NCI-H345 treated with DMSO at 0.1 percent for 48 hours (cell line): ENCODE measurements around the gene ZNF532.
"Not testable (repeated sequence)": the region's sequence is repeated elsewhere in the genome, so short reads cannot be mapped to it uniquely, and the experiment has no call there.

ENCODE experiments used
- DNase-seq: peaks from one replicate; lab custom pipeline; 2025; ENCODE audit not compliant: unreplicated experiment; lab: John Stamatoyannopoulos, UW

The ZNF532 gene

DNA sequence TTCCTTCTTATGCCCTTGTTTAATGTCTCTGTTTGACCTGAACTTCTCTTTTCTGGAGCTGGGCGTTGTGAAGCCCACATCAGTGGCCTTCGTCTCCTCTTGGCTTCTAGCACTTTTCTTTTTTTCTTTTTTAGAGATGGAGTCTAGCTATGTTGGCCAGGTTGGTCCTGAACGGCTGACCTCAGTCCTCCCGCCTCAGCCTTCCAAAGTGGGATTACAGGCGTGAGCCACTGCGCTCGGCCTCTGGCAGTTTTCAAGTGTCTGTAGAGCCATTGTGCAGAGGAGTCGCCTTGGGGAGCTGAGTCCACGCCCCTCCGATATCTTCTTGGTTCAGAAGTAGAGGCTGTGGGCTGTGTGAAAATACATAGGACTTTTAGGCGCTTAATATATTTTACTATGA lies 36.5 kb downstream of the ZNF532 start:
- no peak for DNase-seq

GRCh38 chr18:58901783-58902182 lies 37.1 kb downstream of the ZNF532 start:
- DNase-seq = no peak

- DNase-seq = no peak
These were observed 38.3 kb downstream of the ZNF532 start for GRCh38 chr18:58902961-58903360.

DNA sequence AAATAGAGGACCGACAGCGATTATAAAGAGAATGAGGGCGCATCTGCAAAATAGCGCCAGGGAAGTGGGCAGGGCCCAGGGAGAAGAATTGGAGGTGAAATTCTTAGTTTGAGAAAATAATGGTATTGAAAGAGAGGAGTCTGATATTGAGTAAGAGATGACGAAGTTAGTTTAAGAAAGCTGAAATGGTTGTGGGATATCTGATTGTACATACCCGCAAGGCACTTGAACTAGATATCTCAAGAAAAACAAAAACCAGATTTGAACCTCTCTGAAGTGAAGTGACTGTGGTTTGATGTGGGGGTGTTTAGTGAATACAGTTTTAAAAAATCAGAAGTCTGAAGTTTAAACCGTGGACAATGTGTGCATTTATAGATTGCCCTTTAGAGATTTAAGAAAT lies 38.9 kb downstream of the ZNF532 start:
- DNase-seq = no peak

DNA sequence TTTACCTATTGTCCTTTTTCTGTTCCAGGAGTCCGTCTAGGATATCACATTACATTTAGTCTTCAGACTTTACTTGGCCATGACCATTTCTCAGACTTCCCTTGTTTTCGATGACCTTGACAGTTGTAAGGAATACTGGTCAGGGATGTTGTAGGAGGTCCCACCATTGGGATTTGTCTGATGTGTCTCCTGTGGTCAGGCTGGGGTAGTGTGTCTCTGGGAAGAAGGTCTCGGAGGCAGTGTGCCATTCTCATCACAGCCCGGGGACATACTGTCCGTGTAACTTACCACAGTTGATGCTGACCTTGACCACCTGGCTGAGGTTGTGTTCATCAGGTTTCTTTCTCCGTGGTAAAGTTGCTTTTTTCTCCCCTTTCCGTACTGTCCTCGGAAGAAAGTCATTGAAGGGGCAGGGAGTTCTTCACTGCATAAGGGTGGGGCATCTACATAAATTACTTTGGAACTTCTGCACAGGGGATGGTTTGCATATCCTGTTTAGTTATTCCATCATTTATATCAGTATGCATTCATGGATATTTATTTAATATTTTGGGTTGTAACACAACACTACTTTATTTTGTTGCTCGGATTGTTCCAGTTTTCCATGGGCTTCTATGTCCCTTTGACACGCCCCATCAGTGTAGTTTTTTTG lies 41.2 kb downstream of the ZNF532 start:
- no peak for DNase-seq

- DNase-seq = no peak
These were observed 43.3 kb downstream of the ZNF532 start for GRCh38 chr18:58908006-58908405.

DNA sequence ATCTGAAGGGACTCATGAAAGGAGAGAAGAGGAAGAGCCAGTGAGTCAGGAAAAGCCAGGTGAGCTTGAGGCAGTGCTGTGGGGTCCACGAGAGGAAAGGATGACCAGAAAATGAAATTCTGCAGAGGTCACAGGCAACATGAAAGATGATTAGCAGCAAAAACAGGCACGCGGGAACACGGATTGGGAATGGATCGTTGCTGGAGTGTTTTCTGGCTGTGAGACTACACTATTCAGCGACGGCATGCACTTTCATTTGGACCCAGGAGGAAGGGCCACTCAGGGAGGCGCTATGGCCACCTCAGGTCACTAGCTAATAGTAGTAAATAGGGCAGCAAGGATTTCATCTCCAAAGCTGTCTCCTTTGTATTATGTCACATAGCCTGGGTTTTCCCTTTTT lies 44.8 kb downstream of the ZNF532 start:
- DNase-seq = no peak

DNA sequence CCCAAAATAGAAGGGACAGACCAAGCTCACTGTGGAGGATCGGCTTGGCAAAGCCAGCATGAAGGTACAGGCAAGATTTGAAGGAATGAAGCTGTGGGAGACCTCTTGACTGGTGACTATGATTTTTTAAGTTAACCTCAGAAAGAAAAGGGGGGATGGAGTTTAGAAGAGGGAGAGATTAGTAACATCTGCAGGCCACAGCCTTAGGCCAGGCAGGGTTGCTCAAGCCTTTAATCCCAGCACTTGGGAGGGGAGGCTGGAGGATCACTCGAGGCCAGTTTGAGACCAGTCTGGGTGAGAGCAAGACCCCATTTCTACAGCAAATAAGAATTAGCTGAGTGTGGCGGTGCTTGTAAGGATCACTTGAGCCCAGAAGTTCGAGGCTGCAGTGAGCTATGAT lies 46.6 kb downstream of the ZNF532 start:
- DNase-seq = no peak

DNA sequence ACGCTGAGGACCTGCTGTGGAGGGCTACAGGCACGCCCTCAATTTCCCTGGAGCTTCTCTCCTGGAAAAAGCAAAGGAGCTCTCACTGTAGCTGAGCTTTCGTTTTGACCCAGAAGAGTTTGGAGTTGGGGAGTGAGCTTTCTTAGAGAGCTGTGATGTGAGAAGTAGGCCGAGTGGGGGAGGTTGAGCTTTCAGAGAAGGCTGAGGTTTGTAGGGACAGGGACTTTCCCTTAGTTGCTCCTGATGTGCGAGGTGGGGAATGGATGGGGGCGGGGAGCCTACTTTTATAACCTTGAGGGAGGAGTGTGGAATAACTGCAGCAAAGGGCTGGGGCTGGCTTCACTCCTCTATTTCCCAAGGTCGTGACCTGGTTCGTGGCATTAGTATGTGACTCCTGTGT lies 47.1 kb downstream of the ZNF532 start:
- DNase-seq = no peak

- DNase-seq = no peak
These were observed 50.5 kb downstream of the ZNF532 start for GRCh38 chr18:58915006-58915799.

DNA sequence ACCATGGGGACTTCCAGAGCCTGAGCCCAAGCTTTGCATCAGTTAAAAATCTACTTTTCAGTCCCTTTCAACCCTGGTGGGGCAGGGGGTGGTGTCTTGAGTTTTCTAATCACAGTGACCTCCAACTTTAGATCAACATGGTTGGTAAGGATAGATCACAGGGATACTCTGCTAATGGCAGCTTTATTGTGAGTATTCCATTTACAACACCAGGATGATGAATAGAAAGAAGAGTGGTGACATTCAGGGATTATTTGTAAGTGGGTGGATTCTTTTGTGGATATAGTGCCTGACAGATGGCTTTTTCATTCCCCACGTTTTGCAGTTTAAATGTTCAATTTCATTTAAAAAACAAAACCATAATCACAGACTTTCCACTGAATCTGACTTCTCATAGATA lies 51.3 kb downstream of the ZNF532 start:
- DNase-seq = no peak

DNA sequence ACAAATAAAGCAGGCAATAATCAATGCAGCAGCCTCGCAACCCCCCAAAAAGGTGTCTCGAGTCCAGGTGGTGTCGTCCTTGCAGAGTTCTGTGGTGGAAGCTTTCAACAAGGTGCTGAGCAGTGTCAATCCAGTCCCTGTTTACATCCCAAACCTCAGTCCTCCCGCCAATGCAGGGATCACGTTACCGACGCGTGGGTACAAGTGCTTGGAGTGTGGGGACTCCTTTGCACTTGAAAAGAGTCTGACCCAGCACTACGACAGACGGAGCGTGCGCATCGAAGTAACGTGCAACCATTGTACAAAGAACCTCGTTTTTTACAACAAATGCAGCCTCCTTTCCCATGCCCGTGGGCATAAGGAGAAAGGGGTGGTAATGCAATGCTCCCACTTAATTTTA lies 55.3 kb downstream of the ZNF532 start:
- DNase-seq = not testable (repeated sequence)

DNA sequence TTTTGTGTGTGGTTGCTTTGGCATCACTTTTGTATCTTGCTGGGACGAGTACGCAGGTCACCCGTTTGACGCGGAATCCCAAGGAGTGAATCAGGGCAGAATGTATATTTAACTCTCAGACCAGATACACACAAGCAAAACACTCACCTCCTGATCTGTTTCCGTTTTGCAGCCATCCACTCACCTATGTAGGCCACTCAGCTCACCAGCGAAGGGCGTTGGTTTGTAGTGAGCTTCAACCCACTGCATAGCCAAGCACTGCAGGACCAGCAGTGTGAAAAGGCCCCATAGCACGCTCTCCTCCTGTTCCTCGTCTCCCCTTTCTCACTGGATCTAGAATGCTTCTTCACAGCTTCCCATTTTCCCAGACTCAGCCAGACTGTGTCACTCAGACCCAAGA lies 58.3 kb downstream of the ZNF532 start:
- DNase-seq = no peak

DNA sequence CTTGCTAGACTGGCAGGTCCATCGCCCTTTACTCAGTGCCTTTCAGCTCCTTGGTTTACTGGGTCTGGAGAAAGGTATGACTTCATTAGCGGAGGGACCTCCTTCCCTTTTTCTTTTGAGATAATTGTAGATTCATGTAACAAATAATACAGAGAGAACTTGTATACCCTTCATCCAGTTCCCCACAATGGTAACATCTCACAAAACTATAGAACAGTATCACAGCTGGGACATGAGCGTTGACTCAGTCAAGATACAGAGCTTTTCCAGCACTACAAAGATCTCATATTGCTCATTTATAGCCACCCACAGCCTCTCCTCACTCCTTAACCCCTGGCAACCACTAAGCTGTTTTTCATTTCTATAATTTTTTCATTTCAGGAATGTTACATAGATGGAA lies 59.8 kb downstream of the ZNF532 start:
- no peak for DNase-seq

DNA sequence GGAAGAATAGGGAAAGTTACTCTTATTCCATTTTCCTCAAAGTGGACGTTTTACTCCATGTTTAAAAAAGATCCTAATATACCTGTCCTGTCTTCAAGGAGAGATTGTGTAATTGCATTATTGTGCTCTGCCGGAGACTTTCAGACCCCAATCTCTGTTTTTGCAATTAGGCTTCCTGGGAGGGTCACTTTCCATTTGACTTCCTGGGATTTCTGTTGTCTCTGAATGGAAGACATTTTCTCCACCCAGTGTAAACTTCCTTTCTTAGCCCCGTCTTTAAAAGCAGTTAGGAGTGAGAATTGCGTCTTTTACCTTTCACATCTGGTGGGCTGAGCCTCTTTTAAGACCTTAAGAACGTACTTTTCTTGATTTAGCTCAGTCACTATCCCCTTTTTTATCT lies 63.0 kb downstream of the ZNF532 start:
- no peak for DNase-seq

GRCh38 chr18:58928386-58928785 lies 63.7 kb downstream of the ZNF532 start:
- no peak for DNase-seq

DNA sequence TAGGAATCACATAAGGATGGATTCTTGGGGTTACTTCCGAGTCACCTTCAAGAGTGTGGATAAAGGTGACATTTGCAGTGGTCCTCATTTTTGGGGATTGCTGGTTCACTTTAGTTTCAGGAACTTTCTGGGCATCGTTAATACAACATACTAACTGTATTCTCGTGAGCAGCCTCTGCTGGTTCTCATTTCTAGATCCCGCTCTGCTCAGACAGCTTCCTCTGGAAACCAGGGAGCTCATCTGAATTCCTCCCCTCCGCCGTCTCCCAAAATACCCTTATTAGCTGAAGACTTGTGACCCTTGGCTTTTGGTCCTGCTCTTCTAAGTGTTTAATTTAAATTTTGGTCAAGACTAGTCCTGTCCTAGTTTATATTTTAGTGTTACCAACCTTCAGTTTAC lies 64.5 kb downstream of the ZNF532 start:
- DNase-seq = no peak

DNA sequence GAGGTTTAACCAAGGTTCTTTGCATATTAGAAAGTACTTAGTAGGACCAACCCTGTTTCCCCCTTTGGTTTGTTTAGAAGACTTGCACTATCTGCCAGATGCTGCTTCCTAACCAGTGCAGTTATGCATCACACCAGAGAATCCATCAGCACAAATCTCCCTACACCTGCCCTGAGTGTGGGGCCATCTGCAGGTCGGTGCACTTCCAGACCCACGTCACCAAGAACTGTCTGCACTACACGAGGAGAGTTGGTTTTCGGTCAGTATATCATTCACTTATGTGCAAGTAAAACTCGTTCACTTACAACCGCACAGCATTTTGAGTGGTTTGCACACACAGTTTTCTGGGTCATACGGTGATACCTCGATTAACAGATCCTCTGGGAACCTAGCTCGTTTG lies 69.7 kb downstream of the ZNF532 start:
- no peak for DNase-seq

DNA sequence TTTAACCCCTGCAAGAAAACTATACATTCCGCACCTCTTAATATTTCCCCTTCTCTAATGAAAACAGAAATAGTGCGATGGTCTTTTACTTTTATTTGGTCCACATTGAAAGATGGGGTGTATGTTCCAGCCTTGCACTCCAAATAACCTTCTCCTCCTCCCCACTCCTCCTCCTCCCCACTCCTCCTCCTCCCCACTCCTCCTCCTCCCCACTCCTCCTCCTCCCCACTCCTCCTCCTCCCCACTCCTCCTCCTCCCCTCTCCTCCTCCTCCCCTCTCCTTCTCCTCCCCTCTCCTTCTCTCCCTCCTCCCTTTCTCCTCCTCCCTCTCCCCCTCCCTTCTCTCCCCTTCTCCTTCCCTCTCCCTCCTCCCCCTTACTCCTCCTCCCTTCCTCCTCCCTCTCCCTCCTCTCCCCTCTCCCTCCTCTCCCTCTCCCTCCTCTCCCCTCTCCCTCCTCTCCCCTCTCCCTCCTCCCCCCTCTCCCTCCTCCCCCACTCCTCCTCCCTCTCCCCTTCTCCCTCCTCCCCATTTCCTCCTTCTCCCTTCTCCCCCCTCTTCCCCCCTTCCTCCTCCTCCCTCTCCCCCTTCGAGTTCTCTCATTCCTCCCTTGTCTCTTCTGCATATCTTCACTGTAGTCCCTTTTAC lies 70.4 kb downstream of the ZNF532 start:
- no peak for DNase-seq

DNA sequence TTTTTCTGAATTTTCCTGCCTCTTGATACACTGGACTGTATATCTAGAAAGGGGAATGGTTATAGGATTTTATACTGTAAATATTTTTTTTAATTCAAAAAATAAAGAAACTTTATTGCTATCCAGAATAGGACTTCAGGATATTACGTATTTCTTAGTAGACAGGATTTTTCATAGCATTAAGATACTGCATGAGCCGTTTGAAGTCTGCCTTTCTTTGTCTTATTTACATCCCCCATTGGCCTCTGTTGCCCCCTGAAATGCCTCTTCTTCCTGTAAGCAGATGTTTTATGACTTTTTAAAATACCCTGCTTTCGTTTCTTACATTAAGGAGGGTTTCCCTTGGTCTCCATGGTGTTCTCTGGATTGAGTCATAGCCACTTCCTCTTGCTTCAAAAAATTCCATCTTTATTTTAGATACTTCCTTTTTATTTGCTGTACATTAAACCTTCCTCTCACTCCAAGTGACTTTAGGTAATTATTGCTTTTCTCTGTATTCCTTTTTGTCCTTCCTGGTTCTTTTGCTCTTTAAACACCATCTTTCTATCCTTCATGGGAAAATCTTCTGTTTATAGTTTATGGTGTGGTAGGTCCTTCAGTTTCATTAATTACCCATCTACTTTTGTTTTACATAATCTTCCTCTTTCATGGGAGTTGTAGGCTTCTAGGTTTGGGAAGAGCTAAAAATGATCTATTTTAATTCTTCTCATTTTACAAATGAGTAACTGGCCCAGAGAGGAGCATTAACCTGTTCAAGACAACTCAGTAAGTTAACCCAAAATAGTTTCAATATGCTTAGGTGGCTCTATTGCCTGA lies 72.6 kb downstream of the ZNF532 start:
- DNase-seq = no peak

DNA sequence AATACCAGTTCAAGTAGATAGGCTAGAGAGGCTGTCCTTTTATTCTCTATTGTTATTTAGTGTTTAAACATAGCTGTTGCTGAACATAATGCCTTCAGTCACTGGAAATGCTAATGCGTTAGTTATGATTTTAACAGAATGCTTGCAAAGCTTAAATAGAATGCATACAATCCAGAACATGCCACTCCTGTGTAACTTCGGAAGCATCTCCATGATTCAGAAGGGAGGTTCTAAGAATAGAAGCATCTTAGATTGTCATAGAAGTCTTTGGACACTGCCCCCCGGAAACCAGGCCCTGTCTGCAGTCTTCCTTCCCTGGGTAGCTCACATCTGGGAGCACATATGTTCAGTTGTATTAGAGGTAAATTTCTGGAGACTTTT lies 73.2 kb downstream of the ZNF532 start:
- no peak for DNase-seq
